NCI-H226 (cell line): ENCODE results near the gene ARID2.
A peak's percentile ranks its signal among the peaks of the same experiment; 100 is the strongest.

ENCODE experiments used
- DNase-seq: peaks from one replicate; pipeline ENCODE4 v3.0.0-alpha.2; 2015

Gene ARID2

GRCh38 chr12:45729233-45730083, at the start of gene ARID2:
TSS of gene ARID2 (plus strand) at chr12:45729706. CDS start at chr12:45729837, 131 bp downstream.
- DNase-seq, result peak; percentile 65

- no peak for DNase-seq
These were observed 49.1 kb upstream of the ARID2 start for GRCh38 chr12:45680362-45680761.

- DNase-seq, result no peak
These were observed 48.0 kb upstream of the ARID2 start for GRCh38 chr12:45681465-45681864.

GRCh38 chr12:45685680-45686079, 43.8 kb upstream of the ARID2 start:
- DNase-seq, result no peak

GRCh38 chr12:45687081-45688015, 42.2 kb upstream of the ARID2 start:
- DNase-seq, result no peak

- DNase-seq, result no peak
These were observed 41.3 kb upstream of the ARID2 start for GRCh38 chr12:45688183-45688582.

GRCh38 chr12:45695035-45695434, 34.5 kb upstream of the ARID2 start:
- peak; percentile 82 for DNase-seq

GRCh38 chr12:45695606-45696005, 33.9 kb upstream of the ARID2 start:
- DNase-seq, result no peak

- DNase-seq, result no peak
These were observed 33.5 kb upstream of the ARID2 start for GRCh38 chr12:45696049-45696448.

GRCh38 chr12:45697371-45697770, 32.1 kb upstream of the ARID2 start:
- DNase-seq, result no peak

- no peak for DNase-seq
These were observed 28.2 kb upstream of the ARID2 start for GRCh38 chr12:45701296-45701695.

GRCh38 chr12:45703942-45704341, 25.6 kb upstream of the ARID2 start:
- no peak for DNase-seq

GRCh38 chr12:45704968-45705367, 24.5 kb upstream of the ARID2 start:
- DNase-seq, result no peak

GRCh38 chr12:45705404-45705803, 24.1 kb upstream of the ARID2 start:
- no peak for DNase-seq

- DNase-seq, result no peak
These were observed 22.2 kb upstream of the ARID2 start for GRCh38 chr12:45707241-45707857.

GRCh38 chr12:45708363-45708762, 21.1 kb upstream of the ARID2 start:
- no peak for DNase-seq

GRCh38 chr12:45708901-45709300, 20.6 kb upstream of the ARID2 start:
- peak; percentile 38 for DNase-seq

- DNase-seq, result no peak
These were observed 17.2 kb upstream of the ARID2 start for GRCh38 chr12:45712319-45712718.

GRCh38 chr12:45713078-45713477, 16.4 kb upstream of the ARID2 start:
- DNase-seq, result peak; percentile 28

- DNase-seq, result no peak
These were observed 11.2 kb upstream of the ARID2 start for GRCh38 chr12:45718306-45718705.

- DNase-seq, result no peak
These were observed 9.4 kb upstream of the ARID2 start for GRCh38 chr12:45720069-45720468.

- no peak for DNase-seq
These were observed 8.1 kb upstream of the ARID2 start for GRCh38 chr12:45721369-45721768.

GRCh38 chr12:45721954-45722353, 7.6 kb upstream of the ARID2 start:
- no peak for DNase-seq
